Embryonic facial prominence (tissue), 1 donor: Measurements from ENCODE around the gene XPA.

ENCODE experiments used
- DNase-seq: peaks from one replicate; pipeline ENCODE4 v3.0.0-alpha.2; 2016; ENCODE audit errors: extremely low spot score

The XPA gene

DNA sequence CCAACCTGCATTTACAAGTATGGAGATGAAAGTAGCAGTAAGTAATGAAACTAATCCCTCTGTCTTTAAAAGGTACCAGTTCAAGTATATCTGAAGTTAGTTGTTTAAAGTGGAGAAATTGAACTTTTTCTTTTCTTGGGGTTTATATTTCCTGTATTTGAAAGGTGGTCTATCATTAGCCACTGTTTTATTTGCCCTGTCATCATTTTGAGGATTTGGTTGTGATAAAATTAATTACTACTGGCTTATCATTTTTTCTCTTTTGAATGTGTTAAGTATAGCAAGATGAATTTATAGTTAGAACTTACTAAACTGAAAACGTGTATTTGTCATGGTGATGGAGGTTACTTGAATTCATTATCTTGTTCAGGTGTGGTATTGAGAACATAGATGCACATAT is 38.4 kb downstream of the XPA start:
- no peak for DNase-seq

DNA sequence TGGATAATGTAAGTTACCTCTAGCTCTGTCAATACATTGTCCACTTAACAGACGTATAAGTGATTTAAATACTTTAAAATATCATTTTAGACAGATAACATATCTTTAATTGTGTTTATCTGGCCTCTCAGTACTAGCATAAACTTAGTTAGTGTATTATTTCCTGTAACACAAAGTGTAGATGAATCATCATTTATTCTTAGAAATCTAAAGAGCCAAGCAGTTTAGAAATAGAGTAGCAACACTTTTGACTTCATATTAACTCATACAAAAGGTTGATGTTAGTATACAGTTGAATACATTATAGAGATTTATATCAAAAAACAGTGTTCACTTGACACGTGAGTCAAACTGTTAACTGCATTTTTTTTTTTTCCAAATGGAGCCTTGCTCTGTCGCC is 45.5 kb downstream of the XPA start:
- DNase-seq: no peak

DNA sequence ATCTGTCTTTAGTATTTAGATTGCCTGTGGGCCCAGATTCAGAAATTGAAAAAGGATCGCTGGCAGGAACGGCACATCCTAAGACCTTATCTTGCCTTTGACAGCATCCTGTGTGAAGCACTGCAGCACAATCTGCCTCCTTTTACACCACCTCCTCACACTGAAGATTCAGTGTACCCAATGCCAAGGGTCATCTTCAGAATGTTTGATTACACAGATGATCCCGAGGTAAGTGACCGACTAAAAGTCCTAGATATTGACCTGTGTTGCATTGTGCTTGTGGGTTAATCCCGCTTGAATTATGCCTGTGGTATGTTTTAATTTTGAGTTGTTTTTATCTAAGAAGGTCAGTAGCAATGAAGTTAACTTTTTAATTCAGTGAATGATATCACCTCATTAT is 49.1 kb downstream of the XPA start:
- no peak for DNase-seq

DNA sequence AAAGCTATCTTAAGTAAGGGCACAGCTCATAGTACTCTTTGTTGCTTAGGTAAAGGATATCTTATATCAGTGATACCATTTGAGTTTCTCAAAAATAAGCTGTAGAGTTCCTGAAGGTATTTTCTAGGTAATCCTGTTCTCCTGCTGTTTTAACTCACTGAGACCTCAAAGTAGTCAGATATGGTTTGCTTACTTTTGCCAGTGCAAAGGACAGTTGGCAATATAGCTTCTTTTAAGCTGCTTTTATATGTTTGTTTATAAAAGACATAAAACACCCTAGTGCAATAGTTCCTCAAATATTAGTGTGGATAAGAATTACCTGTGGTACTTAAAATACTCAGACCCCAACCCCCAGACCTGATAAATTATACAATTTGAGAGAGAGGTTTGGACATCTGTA is 51.4 kb downstream of the XPA start:
- DNase-seq: no peak

DNA sequence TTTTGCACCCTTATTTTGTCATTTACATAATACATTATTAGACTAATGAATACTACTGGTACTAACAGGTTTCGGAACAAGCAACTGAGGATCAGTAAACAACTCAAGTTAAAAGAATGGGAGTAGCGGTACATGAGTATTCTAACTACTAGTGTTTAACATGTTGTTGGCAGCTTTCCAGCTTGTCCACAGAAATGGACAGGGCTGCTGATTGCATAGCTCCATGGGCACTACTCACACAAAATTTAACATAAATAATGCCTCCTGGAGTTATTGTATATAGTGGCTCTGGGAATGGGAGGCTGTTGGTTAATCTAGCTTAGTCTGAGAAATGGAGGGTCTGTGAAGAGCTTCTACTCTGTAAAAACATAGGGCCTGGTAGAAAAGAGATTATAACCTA is 56.8 kb downstream of the XPA start:
- DNase-seq: no peak

DNA sequence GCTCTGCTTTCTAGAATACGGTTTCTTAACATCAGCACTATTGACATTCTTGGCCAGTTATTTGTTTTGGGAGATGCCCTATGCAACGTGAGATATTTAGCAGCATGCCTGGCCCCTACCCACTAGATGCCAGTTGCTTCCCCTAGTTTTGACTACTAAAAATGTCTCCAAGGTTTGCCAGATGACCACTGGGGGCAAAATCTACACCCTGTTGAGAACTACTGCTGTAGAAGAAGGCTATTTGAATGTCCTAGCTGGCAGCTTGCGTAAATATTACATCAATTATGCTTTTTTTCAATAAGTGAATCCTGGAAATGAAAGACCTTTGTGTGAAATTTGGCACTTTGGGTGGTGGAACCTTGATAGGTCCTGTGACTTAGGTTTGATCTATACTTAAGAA is 58.5 kb downstream of the XPA start:
- no peak for DNase-seq

DNA sequence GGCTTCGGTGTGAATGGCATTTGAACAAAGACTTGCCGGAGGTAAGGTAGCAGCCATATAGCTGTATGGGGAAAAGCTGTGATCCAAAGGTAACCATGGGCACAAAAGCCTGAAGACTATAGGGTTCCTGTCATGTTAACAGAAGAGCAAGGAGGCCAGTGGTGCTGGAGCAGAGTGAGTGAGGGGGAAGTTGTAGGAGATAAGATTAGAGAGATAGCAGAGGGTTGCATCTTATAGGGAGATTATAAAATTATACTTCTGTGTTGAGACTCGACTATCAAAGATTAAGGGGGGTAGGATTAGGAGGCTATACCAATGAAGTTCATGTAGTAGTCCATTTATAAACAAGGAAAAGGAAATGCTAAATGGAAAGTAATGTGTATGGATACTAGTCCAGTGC is 60.2 kb downstream of the XPA start:
- DNase-seq: no peak

DNA sequence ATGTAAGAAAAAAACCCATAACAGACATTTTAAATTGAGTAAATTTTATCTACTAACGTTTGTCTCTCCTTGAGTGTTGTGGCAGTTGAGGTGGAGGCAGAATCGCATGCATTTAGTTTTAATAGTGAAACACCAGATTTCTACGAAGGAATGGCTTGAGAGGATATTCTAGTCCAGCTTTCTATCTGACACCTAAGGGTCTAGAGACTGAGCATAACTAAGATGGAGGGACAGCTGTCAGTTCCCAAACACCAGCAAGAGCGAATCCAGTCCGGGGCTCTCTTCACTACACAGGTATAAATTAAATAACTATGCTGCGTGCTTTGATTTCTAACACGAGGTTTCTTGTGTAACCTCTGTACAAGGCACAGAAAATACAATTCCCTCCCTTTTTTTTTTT is 62.1 kb downstream of the XPA start:
- no peak for DNase-seq

DNA sequence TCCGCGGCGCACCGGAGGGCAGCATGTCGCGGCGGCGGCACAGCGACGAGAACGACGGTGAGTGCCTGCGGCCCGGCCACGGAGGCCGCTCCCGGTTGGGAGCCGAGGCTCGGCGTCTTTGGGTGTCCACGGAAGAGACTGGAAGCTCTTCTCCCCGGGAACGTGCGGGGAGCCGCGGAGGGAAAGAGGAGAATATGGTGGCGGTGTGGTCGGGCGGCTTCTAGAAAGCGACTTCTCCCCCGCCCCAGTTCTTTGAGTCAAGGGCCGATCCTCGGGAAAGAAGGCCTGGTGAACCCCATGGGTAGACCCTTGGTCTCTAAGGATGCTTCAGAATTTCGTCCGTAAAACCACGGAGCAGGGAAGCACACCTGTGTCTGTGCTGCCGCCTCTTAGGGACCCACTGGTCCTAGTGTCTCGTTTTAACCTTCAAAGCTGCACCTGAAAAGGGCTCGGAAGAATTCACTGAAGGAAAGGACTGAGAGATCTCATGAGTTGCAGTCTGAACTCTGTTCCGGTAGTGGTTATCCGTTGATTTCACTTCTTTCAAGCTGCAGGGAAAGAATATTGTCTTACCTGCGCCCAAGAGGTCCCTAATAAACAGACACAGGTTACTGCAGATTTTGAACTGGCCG is 63.2 kb downstream of the XPA start:
- DNase-seq: no peak

DNA sequence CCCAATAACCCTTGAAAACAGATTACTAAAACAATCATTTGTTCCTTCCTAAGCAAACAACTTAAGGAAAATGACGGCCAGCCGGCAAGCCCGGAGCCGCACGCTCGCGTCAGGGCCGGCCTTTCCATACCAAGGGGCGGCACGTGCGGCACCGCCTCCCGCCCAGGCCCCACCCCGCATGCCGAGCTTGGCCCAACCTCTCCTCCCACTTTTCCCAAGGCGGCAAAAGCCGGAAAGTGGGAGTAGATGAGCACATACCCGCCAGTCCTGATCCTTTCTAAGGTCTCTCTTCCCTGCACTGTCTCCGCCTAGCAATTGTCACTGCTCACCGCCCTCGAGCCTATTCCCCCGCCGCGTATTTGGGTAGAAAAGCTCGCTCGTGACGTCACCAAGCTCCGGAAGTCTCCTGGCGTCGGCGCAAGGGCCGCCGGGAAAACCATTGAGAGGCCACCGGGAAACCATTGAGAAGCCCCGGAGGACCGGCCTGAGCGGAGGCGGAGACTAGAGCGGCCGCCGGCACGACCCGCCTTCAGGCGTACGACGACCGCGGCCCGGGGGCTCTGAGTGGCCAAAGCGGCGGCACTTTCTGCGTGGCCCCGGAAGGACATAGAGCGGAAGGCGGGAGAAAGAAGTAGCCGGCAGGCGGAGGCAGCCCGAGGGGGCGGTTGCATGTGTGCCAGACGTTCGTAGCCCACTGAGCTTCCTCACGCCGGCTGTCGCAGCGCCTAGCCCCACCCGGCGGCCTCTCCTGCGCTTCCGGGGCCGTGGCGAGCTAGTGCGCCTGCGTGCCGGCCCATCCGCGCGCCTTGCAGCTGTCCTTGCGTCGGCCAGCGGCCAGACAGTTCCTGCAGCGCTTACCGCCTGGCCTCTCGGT is 63.9 kb downstream of the XPA start, which contains the start of the genes NCBP1 and TSTD2:
Gene NCBP1 (plus strand): TSS at position 837 of the 874 bp plus-strand sequence. CDS start 61 bp downstream, outside the sequence.
Gene TSTD2 (minus strand): TSS at position 384 of the 874 bp plus-strand sequence. CDS start 5,806 bp downstream, outside the sequence.
- peak; percentile 94 for DNase-seq

DNA sequence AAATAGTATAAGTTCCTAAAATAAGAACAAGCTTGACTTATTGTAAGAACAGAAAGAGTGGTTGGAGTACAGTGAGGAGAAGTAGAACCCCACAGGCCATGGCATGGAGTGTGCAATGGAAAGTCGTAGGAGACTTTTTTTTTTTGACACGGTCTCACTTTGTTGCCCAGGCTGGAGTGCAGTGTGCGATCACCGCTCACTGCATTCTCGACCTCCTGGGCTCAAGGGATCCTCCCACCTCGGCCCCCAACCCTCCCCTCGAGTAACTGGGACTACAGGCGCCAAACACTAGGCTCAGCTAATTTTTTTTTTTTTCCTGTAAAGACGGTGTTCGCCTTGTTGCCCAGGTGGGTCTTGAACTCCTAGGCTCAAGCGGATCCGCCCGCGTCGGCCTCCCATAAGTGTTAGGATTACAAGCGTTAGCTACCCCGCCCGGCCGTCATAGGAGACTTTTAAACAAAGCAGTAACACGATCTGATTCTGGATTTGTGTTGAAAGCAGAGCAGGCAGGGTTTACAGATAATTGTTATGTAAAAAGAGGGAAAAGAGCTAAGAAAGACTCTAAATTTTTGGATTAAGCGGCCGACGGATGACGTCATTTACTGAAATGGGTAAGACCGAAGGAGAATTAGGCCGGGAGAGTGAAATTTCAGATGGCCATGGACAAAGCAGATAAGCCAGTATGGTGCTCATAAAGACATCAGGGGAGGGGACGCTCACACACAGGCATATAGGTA is 64.7 kb downstream of the XPA start:
- DNase-seq: peak; percentile 72

DNA sequence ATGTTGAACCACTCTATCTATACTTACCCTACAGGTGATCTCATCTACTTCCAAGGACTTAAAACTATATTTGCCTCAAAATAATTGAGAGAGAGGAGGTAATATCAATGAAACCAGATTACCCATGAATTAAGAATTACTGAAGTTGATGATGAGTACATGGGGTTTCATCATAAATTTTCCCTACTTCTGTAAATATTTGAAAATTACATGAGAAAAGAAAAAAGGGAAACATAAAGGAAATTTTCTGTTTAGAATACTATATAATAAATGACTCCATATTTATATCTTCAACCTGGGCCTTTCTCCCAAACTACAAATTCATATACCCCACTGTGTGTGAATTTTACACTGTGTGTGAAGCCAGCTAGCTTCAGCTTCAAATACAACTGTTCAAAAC is 66.5 kb downstream of the XPA start:
- no peak for DNase-seq

DNA sequence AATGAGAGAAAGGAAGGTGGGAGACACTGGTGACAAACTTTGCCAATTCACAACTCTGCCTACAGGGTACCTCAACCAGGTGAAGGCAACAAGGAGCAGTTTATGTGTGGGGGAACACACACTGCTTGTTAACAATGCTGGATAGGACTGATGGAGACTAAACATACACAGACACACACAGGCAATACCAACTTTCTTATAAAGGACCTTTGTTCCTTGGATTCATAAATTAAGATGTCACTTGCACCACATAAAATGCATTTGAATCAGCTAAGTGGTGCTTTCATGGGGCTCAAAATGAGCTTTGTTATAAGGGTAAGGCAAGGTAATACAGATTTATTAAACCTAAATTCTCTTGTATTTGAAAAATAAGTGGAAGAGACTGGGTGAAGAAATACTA is 68.0 kb downstream of the XPA start:
- no peak for DNase-seq

DNA sequence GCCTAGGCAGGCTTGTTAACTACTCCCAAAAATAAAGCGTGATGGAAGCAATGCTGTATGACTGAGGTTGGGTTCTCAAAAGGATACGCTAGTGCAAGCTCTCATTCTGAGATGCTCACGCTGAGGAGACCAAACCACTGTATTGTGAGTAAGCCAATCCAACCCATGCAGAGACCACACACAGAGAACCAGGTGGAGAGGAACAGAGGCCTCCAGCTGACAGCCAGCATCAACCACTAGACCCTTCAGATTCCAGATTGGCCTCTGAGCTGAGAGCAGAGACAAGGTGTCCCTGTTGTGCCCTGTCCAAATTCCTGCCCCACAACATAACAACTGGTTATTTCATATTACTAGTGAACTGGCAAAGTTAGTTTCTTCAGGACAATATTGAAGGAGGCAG is 68.5 kb downstream of the XPA start:
- DNase-seq: no peak

DNA sequence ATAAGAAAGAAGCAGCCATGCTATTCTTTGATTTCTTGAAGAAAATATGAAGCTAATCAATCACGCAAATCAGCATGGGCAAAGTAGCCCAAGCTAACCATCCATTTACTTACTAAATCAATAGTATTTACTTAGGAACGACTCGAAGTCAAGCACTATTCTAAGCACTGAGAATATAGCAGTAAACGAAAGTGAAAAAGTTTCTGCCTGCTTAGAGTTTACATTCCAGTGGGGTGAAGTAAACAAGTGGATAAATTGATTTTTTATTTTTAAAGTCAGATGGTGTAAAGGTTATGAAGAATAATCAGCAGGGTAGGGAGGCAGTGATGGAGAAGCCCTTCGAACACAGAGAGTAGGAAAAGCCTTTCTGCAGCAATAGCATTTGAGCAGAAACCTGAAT is 69.5 kb downstream of the XPA start:
- no peak for DNase-seq

DNA sequence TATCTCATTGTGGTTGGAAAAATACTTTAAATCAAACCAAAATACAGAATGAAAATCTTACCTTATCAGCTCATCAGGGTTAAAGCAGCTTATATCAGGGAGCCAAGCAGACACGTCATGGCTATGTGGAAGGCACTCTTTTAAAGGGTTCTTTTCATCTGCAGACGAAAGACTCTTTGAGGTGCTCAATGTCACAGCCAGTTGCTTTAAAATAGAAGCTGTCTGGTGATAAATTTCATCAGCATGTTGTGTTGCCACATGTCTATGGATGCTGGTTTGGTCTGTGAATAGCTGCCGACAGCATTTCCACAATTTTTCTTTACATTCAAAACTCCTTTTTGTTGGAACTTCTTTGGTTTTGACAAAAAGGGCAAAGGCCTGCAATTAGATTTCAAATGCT is 71.5 kb downstream of the XPA start:
- no peak for DNase-seq
